Measurements from ENCODE around the gene PUS10.

PUS10 gene

DNA sequence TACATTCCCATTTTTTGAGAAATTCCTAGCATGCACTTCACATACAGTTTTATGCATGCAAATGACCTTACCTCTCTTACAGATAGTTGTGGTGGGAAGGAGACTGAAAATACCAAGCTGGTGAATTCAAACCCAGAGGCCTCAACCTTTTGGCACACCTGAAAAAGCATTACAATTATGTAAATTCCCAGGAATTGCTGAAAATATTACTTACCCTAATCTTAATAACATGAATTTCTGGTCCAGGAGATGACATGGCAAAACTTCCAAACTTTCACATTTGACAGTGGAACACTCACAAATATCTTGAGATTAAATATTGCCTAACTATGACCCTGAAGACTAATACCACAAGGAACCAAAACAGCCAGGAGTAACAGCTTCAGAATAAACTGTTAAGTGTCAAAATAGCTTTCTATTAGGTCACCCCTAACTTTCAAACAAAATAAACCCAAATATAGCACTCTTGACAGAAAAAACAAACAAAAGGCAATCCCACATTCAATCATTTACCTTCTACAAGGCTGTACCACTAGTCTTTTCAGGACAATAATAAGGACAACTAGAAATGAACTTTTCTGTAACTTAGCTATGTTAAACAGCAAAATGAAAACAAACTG lies 11.5 kb downstream of the PUS10 start:
- POLR2A ChIA-PET: interaction anchor here (0.7 to 2.1 kb wide), 2 partner anchors 10 to 251 kb away, joined by 3 to 9 read pairs; no protein-coding TSS in a partner anchor
- CTCF ChIA-PET: no interaction called here
- TF ChIP-seq ARNT (IDR thresholded peaks at IDR 0.05) (no peak), HDGF (IDR thresholded peaks at IDR 0.05; ENCODE audit: borderline replicate concordance) (no peak), NFRKB (IDR thresholded peaks at IDR 0.05) (no peak)
- DNase-seq (ENCODE audit: extremely low spot score): no peak

DNA sequence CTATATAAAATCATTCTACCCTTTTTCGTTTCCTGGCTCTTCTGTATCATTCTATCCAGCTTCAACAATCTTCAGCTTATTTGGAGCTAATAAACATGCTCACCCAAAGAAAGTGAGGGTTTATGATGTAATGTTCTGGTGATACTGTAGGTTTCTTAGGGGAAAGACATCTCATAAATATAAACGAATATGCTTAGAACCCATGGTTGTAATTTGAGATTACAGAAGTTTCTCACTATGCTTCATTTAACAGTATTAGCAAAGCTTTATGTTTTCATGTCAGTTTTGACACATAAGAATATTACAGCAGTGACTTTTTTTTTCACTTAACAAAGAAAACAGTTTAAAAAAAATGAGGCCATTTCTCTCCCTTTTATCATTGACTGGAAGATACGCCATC lies 12.3 kb downstream of the PUS10 start:
- TF ChIP-seq, protein P1, sequence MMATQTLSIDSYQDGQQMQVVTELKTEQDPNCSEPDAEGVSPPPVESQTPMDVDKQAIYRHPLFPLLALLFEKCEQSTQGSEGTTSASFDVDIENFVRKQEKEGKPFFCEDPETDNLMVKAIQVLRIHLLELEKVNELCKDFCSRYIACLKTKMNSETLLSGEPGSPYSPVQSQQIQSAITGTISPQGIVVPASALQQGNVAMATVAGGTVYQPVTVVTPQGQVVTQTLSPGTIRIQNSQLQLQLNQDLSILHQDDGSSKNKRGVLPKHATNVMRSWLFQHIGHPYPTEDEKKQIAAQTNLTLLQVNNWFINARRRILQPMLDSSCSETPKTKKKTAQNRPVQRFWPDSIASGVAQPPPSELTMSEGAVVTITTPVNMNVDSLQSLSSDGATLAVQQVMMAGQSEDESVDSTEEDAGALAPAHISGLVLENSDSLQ (IDR thresholded peaks at IDR 0.05): no peak; the same call in 1 of the 2 replicates
- TF ChIP-seq NFRKB (IDR thresholded peaks at IDR 0.05) (no peak), FOXK2 (IDR thresholded peaks at IDR 0.05) (no peak), BHLHE40 (IDR thresholded peaks at IDR 0.05; ENCODE audit: borderline replicate concordance) (no peak), CTBP1 (IDR thresholded peaks at IDR 0.05; ENCODE audit: borderline replicate concordance) (no peak), SUZ12 (IDR thresholded peaks at IDR 0.05) (no peak), FOXA1 (IDR thresholded peaks at IDR 0.05) (no peak), L3MBTL2 (conservative IDR thresholded peaks at IDR 0.05) (no peak), HDGF (IDR thresholded peaks at IDR 0.05; ENCODE audit: borderline replicate concordance) (no peak), LEF1 (IDR thresholded peaks at IDR 0.05; ENCODE audit: borderline replicate concordance) (no peak), TARDBP (IDR thresholded peaks at IDR 0.05) (no peak), SP1 (IDR thresholded peaks at IDR 0.05) (no peak), FOXM1 (IDR thresholded peaks at IDR 0.05; ENCODE audit: borderline replicate concordance) (no peak), ARNT (IDR thresholded peaks at IDR 0.05) (no peak)
- no peak for DNase-seq (ENCODE audit: extremely low spot score)
- ChIA-PET CTCF (interaction anchor here (0.7 kb wide), 1 partner anchor 534 kb away, joined by 4 read pairs; no protein-coding TSS in a partner anchor), POLR2A (interaction anchor here (0.8 to 2.1 kb wide), 3 partner anchors 11 to 192 kb away, joined by 3 to 9 read pairs (median 5); partner anchors contain the start of gene PUS10)

DNA sequence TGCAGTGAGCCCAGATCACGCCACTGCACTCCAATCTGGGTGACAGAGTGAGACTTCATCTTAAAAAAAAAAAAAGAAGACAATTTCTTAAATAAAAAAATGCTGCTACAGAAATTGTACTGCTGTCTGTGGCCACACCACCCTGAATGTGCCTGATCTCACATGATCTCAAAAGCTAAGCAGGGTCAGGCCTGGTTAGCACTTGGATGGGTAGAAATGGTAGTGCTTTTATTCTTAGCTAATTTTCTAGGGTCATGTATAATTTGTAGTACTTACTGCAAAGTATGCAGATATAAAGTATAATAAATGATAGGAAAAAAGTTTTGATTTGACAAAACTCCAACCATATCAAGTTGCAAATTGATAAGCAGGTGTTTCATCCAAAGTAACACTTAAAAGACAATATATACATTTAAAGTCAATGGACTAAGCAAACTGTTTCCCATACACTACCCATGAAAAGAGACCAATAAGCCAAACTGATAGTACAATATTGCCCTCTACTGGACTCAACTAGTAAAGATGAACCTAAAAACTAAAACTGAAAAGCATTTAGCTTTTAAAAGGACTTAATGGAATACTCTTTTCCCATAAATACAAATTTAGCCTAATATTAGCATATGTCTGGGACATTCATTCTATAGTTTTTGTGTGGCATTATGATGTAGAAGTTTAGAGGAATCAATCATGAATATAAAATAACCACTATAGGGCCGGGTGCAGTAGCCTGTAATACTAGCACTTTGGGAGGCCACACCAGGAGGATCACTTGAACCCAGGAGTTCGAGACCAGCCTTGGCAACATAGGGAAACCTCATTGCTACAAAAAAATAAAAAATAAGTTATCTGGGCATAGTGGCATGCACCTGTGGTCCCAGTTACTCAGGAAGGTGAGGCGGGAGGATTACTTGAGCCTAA lies 19.2 kb downstream of the PUS10 start:
- peak; percentile 39 for DNase-seq (ENCODE audit: extremely low spot score)
- ChIA-PET CTCF (interaction anchor here (0.6 to 2.3 kb wide), 10 partner anchors 9 to 295 kb away, joined by 3 to 12 read pairs (median 3); no protein-coding TSS in a partner anchor), POLR2A (interaction anchor here (1.0 kb wide), 1 partner anchor 19 kb away, joined by 3 read pairs; the partner anchor contains the start of genes PEX13 and PUS10)
- TF ChIP-seq TARDBP (IDR thresholded peaks at IDR 0.05): no peak
- TF ChIP-seq FOXM1 (IDR thresholded peaks at IDR 0.05; ENCODE audit: borderline replicate concordance): no peak
- no peak for TF ChIP-seq L3MBTL2 (conservative IDR thresholded peaks at IDR 0.05)

DNA sequence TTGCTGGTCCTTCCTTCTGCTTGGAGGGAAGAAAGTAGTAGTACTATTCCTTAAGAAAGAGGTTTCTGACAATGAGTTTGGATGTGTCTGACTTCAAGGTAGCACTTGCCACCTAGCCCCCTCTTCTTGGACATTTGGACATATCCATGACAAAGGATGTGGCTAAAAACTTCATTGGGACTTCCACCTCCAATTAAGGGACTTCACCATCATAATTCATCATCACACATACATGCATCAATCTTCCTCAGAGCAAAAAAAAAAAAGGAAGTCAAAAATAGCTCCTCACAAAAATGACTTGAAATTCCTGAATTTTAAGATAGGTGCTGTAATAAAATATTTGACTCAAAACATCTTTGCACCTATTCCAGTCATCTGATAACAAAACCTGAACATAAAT lies 23.9 kb downstream of the PUS10 start:
- CTCF ChIA-PET: no interaction called here

DNA sequence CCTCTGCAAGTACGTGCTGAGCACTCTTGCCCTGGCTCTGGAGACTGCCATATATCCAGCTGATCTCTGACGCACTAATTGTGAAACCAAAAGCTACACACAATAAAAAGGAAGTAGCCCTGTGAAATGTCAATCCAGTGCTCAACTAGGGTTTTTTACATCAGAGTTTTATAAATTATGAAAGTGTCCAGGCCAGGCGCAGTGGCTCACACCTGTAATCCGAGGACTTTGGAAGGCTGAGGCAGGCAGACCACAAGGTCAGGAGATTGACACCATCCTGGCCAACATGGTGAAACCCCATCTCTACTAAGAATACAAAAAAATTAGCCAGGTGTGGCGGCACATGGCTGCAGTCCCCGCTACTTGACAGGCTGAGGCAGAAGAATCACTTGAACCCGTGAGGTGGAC lies 25.1 kb downstream of the PUS10 start:
- ChIA-PET POLR2A (no interaction called here), CTCF (interaction anchor here (0.9 kb wide), 1 partner anchor 12 kb away, joined by 3 read pairs; no protein-coding TSS in a partner anchor)
- TF ChIP-seq SP1 (IDR thresholded peaks at IDR 0.05): no peak
- TF ChIP-seq LEF1 (IDR thresholded peaks at IDR 0.05; ENCODE audit: borderline replicate concordance): no peak
- no peak for TF ChIP-seq TARDBP (IDR thresholded peaks at IDR 0.05)
- no peak for TF ChIP-seq ARNT (IDR thresholded peaks at IDR 0.05)
- TF ChIP-seq FOXM1 (IDR thresholded peaks at IDR 0.05; ENCODE audit: borderline replicate concordance): no peak
- no peak for TF ChIP-seq L3MBTL2 (conservative IDR thresholded peaks at IDR 0.05)
- TF ChIP-seq, protein P1 (IDR thresholded peaks at IDR 0.05): no peak
- TF ChIP-seq BHLHE40 (IDR thresholded peaks at IDR 0.05; ENCODE audit: borderline replicate concordance): no peak
- TF ChIP-seq FOXA1 (IDR thresholded peaks at IDR 0.05): no peak
- TF ChIP-seq CTBP1 (IDR thresholded peaks at IDR 0.05; ENCODE audit: borderline replicate concordance): no peak
- TF ChIP-seq HDGF (IDR thresholded peaks at IDR 0.05; ENCODE audit: borderline replicate concordance): no peak
- no peak for DNase-seq (ENCODE audit: extremely low spot score)

More for the DNA sequence above, 23.9 kb downstream of the PUS10 start:
- no peak for DNase-seq (ENCODE audit: extremely low spot score)
- POLR2A ChIA-PET: no interaction called here
- TF ChIP-seq NFRKB (IDR thresholded peaks at IDR 0.05) (no peak), ZNF384 (IDR thresholded peaks at IDR 0.05) (no peak), ELF4 (IDR thresholded peaks at IDR 0.05) (no peak), FOXK2 (IDR thresholded peaks at IDR 0.05) (no peak), FOXM1 (IDR thresholded peaks at IDR 0.05; ENCODE audit: borderline replicate concordance) (no peak), LEF1 (IDR thresholded peaks at IDR 0.05; ENCODE audit: borderline replicate concordance) (no peak), SP1 (IDR thresholded peaks at IDR 0.05) (no peak), SUZ12 (IDR thresholded peaks at IDR 0.05) (no peak), HDGF (IDR thresholded peaks at IDR 0.05; ENCODE audit: borderline replicate concordance) (no peak), L3MBTL2 (conservative IDR thresholded peaks at IDR 0.05) (no peak), FOXA1 (IDR thresholded peaks at IDR 0.05) (no peak), TARDBP (IDR thresholded peaks at IDR 0.05) (no peak), ARNT (IDR thresholded peaks at IDR 0.05) (no peak), CTBP1 (IDR thresholded peaks at IDR 0.05; ENCODE audit: borderline replicate concordance) (no peak), BHLHE40 (IDR thresholded peaks at IDR 0.05; ENCODE audit: borderline replicate concordance) (no peak)
- TF ChIP-seq, protein P1 (IDR thresholded peaks at IDR 0.05): no peak

Measured in HEK293T (cell line).